Activated CD8-positive, alpha-beta T cell treated with anti-CD3 and anti-CD28 coated beads, Interleukin-2, amount 10 ng/mL, durations not matched to agents 7 days and 5 days (primary cell): Measurements from ENCODE around the gene VPS35. TPM values are rescaled to one million over a fixed set of nuclear protein-coding genes. Genes with fewer than 3 reads are reported as not detected.

Source experiments
- ATAC-seq: fragments of 150-1000 bp; cut with Tn5 transposase; one replicate; pipeline ENCODE4 v1.10.0; 2021; ENCODE audit warnings: moderate library complexity
- CTCF ChIA-PET: fragments of 350-600 bp; sonication (Branson Sonifier 250); formaldehyde crosslinking; loops from one replicate; lab custom pipeline; 2021; ENCODE audit warnings: antibody characterized with exemption; lab: Charles Lee
- POLR2A ChIA-PET: fragments of 350-600 bp; sonication (Branson Sonifier 250); formaldehyde crosslinking; loops from one replicate; lab custom pipeline; 2021; ENCODE audit warnings: antibody characterized with exemption; lab: Charles Lee
- DNase-seq: peaks from one replicate; pipeline ENCODE4 v3.0.0-alpha.2; 2020
- H3K27ac Mint-ChIP-seq: one replicate; pipeline ENCODE4 v1.8.0; 2021; ENCODE audit warnings: mild to moderate bottlenecking, mixed read lengths
- H3K27me3 Mint-ChIP-seq: one replicate; pipeline ENCODE4 v1.8.0; 2021; ENCODE audit warnings: low read depth, mixed read lengths
- H3K36me3 Mint-ChIP-seq: one replicate; pipeline ENCODE4 v1.8.0; 2021; ENCODE audit warnings: low read depth, mixed read lengths
- H3K4me1 Mint-ChIP-seq: one replicate; pipeline ENCODE4 v1.8.0; 2021; ENCODE audit warnings: low read depth, mixed read lengths
- H3K4me3 Mint-ChIP-seq: one replicate; pipeline ENCODE4 v1.8.0; 2021; ENCODE audit warnings: mild to moderate bottlenecking, mixed read lengths
- H3K9me3 Mint-ChIP-seq: one replicate; pipeline ENCODE4 v1.8.0; 2022; ENCODE audit warnings: mixed read lengths; ENCODE audit not compliant: insufficient read depth
- total RNA-seq, 2 experiments: library from RNA; stranded (reverse); gene quantifications; one replicate each; pipeline ENCODE4 v1.2.3, GENCODE V29; 2021

The VPS35 gene
- total RNA-seq, 2 experiments from 2014 or later, result 72.9 to 76.1 TPM

- ATAC-seq, result no peak
- no peak for DNase-seq
- Mint-ChIP-seq H3K4me1 (no peaks in the 10 kb centered on the region), H3K27me3 (peaks cover 2% of the 10 kb centered on the region), H3K9me3 (peaks cover 6% of the 10 kb centered on the region), H3K27ac (no peak overlapping the region), H3K36me3 (no peaks in the 10 kb centered on the region), H3K4me3 (no peak overlapping the region)
- CTCF ChIA-PET, result no interaction called here
- POLR2A ChIA-PET, result no interaction called here
Observed at GRCh38 chr16:46727184-46727583, 38.2 kb upstream of the VPS35 start.

GRCh38 chr16:46721885-46722284 is 32.9 kb upstream of the VPS35 start:
- Mint-ChIP-seq H3K4me1 (no peaks in the 10 kb centered on the region), H3K4me3 (no peak overlapping the region), H3K36me3 (no peaks in the 10 kb centered on the region), H3K27ac (no peak overlapping the region), H3K9me3 (peaks cover 6% of the 10 kb centered on the region), H3K27me3 (peaks cover 2% of the 10 kb centered on the region)
- no peak for DNase-seq
- ChIA-PET POLR2A (no interaction called here), CTCF (no interaction called here)
- ATAC-seq, result no peak

GRCh38 chr16:46720619-46721018 is 31.6 kb upstream of the VPS35 start:
- H3K9me3 Mint-ChIP-seq, result peaks cover under 1% of the 10 kb centered on the region
- CTCF ChIA-PET, result no interaction called here
- ATAC-seq (no peak), DNase-seq (no peak)
- POLR2A ChIA-PET, result no interaction called here
- no peaks in the 10 kb centered on the region for H3K4me1 Mint-ChIP-seq
- no peak overlapping the region for H3K27ac Mint-ChIP-seq
- H3K27me3 Mint-ChIP-seq, result peaks cover 2% of the 10 kb centered on the region
- H3K36me3 Mint-ChIP-seq, result no peaks in the 10 kb centered on the region
- H3K4me3 Mint-ChIP-seq, result no peak overlapping the region

GRCh38 chr16:46719528-46719927 is 30.6 kb upstream of the VPS35 start:
- POLR2A ChIA-PET, result no interaction called here
- no peaks in the 10 kb centered on the region for H3K9me3 Mint-ChIP-seq
- H3K4me3 Mint-ChIP-seq, result no peak overlapping the region
- H3K36me3 Mint-ChIP-seq, result no peaks in the 10 kb centered on the region
- peaks cover 2% of the 10 kb centered on the region for H3K27me3 Mint-ChIP-seq
- no peak overlapping the region for H3K27ac Mint-ChIP-seq
- no peak for DNase-seq
- no peaks in the 10 kb centered on the region for H3K4me1 Mint-ChIP-seq
- CTCF ChIA-PET, result no interaction called here
- no peak for ATAC-seq

- Mint-ChIP-seq H3K27ac (no peak overlapping the region), H3K9me3 (no peaks in the 10 kb centered on the region), H3K36me3 (no peaks in the 10 kb centered on the region), H3K27me3 (peaks cover 2% of the 10 kb centered on the region), H3K4me1 (no peaks in the 10 kb centered on the region), H3K4me3 (no peak overlapping the region)
- CTCF ChIA-PET, result no interaction called here
- no peak for ATAC-seq
- POLR2A ChIA-PET, result no interaction called here
- no peak for DNase-seq
Observed at GRCh38 chr16:46718214-46718613, 29.2 kb upstream of the VPS35 start.

GRCh38 chr16:46717692-46718091 is 28.7 kb upstream of the VPS35 start:
- H3K27me3 Mint-ChIP-seq, result no peaks in the 10 kb centered on the region
- no peak overlapping the region for H3K4me3 Mint-ChIP-seq
- no peaks in the 10 kb centered on the region for H3K36me3 Mint-ChIP-seq
- POLR2A ChIA-PET, result no interaction called here
- CTCF ChIA-PET, result no interaction called here
- H3K4me1 Mint-ChIP-seq, result no peaks in the 10 kb centered on the region
- no peaks in the 10 kb centered on the region for H3K9me3 Mint-ChIP-seq
- DNase-seq (no peak), ATAC-seq (no peak)
- no peak overlapping the region for H3K27ac Mint-ChIP-seq

GRCh38 chr16:46715769-46716305 is 26.9 kb upstream of the VPS35 start:
- Mint-ChIP-seq H3K36me3 (no peaks in the 10 kb centered on the region), H3K4me3 (no peak overlapping the region), H3K27me3 (no peaks in the 10 kb centered on the region), H3K9me3 (no peaks in the 10 kb centered on the region), H3K4me1 (no peaks in the 10 kb centered on the region), H3K27ac (no peak overlapping the region)
- POLR2A ChIA-PET, result no interaction called here
- no peak for ATAC-seq
- DNase-seq, result no peak
- CTCF ChIA-PET, result no interaction called here

GRCh38 chr16:46714797-46715591 is 26.0 kb upstream of the VPS35 start:
- no peaks in the 10 kb centered on the region for H3K36me3 Mint-ChIP-seq
- H3K27me3 Mint-ChIP-seq, result no peaks in the 10 kb centered on the region
- CTCF ChIA-PET, result no interaction called here
- POLR2A ChIA-PET, result no interaction called here
- H3K4me1 Mint-ChIP-seq, result no peaks in the 10 kb centered on the region
- H3K4me3 Mint-ChIP-seq, result no peak overlapping the region
- DNase-seq (no peak), ATAC-seq (no peak)
- H3K27ac Mint-ChIP-seq, result no peak overlapping the region
- H3K9me3 Mint-ChIP-seq, result no peaks in the 10 kb centered on the region

GRCh38 chr16:46713634-46714033 is 24.7 kb upstream of the VPS35 start:
- ChIA-PET CTCF (no interaction called here), POLR2A (no interaction called here)
- no peaks in the 10 kb centered on the region for H3K9me3 Mint-ChIP-seq
- H3K27ac Mint-ChIP-seq, result no peak overlapping the region
- no peaks in the 10 kb centered on the region for H3K27me3 Mint-ChIP-seq
- DNase-seq (no peak), ATAC-seq (no peak)
- H3K36me3 Mint-ChIP-seq, result no peaks in the 10 kb centered on the region
- H3K4me3 Mint-ChIP-seq, result no peak overlapping the region
- no peaks in the 10 kb centered on the region for H3K4me1 Mint-ChIP-seq

- ChIA-PET POLR2A (no interaction called here), CTCF (no interaction called here)
- ATAC-seq (no peak), DNase-seq (no peak)
- no peaks in the 10 kb centered on the region for H3K4me1 Mint-ChIP-seq
- H3K36me3 Mint-ChIP-seq, result no peaks in the 10 kb centered on the region
- H3K9me3 Mint-ChIP-seq, result no peaks in the 10 kb centered on the region
- H3K27me3 Mint-ChIP-seq, result peaks cover 2% of the 10 kb centered on the region
- no peak overlapping the region for H3K27ac Mint-ChIP-seq
- no peak overlapping the region for H3K4me3 Mint-ChIP-seq
Observed at GRCh38 chr16:46712911-46713310, 23.9 kb upstream of the VPS35 start.

GRCh38 chr16:46711106-46712058 is 22.4 kb upstream of the VPS35 start:
- ChIA-PET POLR2A (no interaction called here), CTCF (no interaction called here)
- Mint-ChIP-seq H3K27me3 (peaks cover 2% of the 10 kb centered on the region), H3K4me3 (no peak overlapping the region), H3K9me3 (no peaks in the 10 kb centered on the region), H3K27ac (no peak overlapping the region), H3K36me3 (no peaks in the 10 kb centered on the region), H3K4me1 (no peaks in the 10 kb centered on the region)
- DNase-seq, result no peak
- ATAC-seq, result no peak
